ENCODE data around the gene BTBD16. TPM values are rescaled to one million over a fixed set of nuclear protein-coding genes. Genes with fewer than 3 reads are reported as not detected.

BTBD16 gene
- total RNA-seq, 2 experiments from 2014 or later, result not detected

DNA sequence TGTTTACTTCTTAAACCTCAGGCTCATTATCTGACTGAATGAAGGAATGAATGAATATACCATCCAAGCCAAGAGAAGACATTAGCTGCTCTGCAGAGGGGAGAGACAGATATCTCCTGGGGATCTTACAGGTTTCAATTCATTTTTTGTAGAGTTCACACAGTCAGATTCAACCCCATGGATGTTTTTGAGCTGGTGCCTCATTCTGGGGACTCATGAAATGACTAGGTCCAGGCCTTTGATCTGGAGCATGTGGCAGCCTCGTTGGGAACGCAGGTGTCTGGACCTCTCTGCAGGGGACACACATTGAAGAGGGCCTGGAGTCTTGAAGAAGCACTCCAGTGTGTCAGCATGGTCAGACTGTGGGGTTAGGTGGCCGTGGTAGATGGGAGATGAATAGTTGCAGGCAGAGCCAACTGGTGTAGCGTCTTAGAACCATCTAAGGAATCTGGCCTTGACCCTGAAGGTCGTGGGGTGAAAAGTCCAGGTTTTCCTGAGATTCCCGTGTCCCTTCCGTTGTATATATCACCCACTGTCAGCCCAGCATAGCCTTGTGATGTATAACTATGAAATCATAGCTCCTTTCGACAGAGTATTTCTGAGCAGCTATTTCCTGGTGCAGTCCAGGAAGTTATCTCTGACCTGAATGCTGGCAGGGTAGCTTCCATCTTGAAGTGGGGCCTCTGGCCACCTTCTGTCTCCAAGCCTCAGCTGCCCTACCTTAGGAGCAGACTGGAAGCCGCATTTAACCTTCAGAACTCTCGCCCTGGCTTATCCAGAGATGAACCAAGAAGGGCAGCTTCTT lies 22.3 kb downstream of the BTBD16 start:
- DNase-seq, result no peak
- H3K36me3 Mint-ChIP-seq (ENCODE audit: low read depth), result no peaks in the 10 kb centered on the region
- no peak overlapping the region for H3K4me3 Mint-ChIP-seq
- ChIA-PET POLR2A (no interaction called here), CTCF (interaction anchor here (0.8 to 1.0 kb wide), 2 partner anchors 26 to 272 kb away, joined by 3 to 4 read pairs; no protein-coding TSS in a partner anchor)
- H3K27ac Mint-ChIP-seq, result no peak overlapping the region
- peaks cover 29% of the 10 kb centered on the region for H3K4me1 Mint-ChIP-seq (ENCODE audit: low read depth)
- H3K9me3 Mint-ChIP-seq (ENCODE audit: insufficient read depth), result no peaks in the 10 kb centered on the region
- peaks cover 9% of the 10 kb centered on the region for H3K27me3 Mint-ChIP-seq (ENCODE audit: low read depth)
- no peak for ATAC-seq

DNA sequence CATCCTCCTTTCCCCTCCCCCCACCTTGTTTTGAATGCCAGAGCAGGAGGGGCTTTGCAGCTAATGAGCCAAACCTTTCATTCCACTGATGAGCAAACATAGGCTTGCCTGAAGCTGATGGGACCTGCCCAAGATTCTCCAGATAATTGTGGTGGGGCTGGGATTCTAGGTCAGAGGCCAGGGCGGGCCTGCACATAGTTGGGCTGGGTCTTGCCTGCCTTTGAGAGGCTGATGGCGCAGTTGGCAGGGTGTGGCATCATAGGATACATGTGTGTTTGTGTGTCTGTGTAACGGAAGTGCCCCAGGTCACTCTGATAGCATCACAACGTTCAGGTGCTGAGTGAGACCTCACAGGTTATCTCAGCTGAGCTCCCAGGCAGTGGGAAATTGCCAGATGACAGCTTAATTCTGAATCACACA lies 22.9 kb downstream of the BTBD16 start:
- POLR2A ChIA-PET, result no interaction called here
- no peak for DNase-seq
- Mint-ChIP-seq H3K4me3 (no peak overlapping the region), H3K9me3 (ENCODE audit: insufficient read depth) (no peaks in the 10 kb centered on the region), H3K27me3 (ENCODE audit: low read depth) (peaks cover 11% of the 10 kb centered on the region), H3K27ac (no peak overlapping the region), H3K36me3 (ENCODE audit: low read depth) (no peaks in the 10 kb centered on the region), H3K4me1 (ENCODE audit: low read depth) (peaks cover 31% of the 10 kb centered on the region)
- ATAC-seq, result no peak
- CTCF ChIA-PET, result interaction anchor here (1.0 kb wide), 1 partner anchor 271 kb away, joined by 4 read pairs; no protein-coding TSS in a partner anchor

DNA sequence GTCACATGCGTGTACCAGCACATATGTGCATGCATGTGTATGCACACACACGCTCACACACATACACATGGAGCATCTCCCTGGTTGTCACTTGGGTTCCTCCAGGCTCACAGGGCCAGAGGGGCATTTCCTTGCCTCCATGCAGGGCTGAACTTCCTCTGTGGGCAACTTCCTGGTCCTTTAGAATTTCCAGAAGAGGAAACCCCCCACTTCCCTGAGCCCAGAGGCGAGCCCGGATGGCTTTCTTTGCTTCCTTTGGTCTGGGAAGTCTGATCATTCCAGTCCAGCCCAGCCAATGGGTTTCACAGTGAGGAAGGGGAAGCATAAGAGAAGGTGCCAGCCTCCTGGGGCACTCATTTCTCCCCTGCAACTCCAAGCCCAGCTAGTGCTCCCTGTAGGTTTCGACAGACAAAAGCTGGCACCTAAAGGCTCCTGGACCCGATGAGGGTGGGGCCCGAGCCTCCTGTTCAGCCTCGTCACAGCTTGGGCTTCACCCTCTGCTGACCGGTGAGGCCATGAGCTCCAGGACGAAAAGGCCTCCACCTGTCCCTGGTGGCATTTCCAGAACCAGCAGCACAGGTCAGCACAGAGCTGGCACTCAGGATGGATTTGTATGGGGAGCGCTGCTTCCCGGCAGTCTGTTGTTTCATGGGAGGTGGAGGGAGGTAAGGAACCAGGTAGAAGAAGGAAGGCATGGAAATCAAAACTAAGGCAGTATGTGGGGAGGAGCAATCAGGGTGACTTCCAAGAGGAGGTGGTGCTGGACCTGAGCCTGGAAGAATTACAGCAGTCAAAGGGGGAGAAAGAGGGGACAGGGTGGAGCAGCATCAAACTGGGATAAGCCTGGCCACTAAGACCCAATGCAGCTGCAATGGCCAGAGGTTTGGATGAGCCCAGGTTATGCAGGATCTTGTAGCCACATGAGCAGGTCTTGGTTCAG lies 23.7 kb downstream of the BTBD16 start:
- no peaks in the 10 kb centered on the region for H3K9me3 Mint-ChIP-seq (ENCODE audit: insufficient read depth)
- H3K4me1 Mint-ChIP-seq (ENCODE audit: low read depth), result peaks cover 32% of the 10 kb centered on the region
- DNase-seq, result no peak
- no peak overlapping the region for H3K27ac Mint-ChIP-seq
- no peak for ATAC-seq
- H3K27me3 Mint-ChIP-seq (ENCODE audit: low read depth), result peaks cover 16% of the 10 kb centered on the region
- H3K36me3 Mint-ChIP-seq (ENCODE audit: low read depth), result no peaks in the 10 kb centered on the region
- no peak overlapping the region for H3K4me3 Mint-ChIP-seq
- ChIA-PET POLR2A (no interaction called here), CTCF (interaction anchor here (1.0 kb wide), 1 partner anchor 148 kb away, joined by 3 read pairs; no protein-coding TSS in a partner anchor)

DNA sequence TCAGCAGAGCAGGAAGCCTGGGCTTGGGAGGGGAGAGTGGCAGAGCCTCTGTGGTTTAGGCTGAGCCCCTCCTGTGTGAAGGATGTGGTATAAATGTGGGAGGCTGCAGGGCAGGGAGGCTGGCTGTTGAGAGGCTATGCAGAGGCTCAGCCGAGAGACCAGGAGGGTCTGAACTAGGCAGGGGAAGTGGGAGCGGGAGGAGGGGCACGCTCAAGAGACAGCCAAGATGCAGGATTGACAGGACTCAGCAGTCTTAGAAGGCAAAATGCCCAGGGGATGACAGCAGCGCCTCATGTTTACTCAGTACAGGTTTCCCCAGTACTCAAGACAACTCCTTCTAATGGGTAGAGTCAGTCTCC lies 24.3 kb downstream of the BTBD16 start:
- H3K4me3 Mint-ChIP-seq, result no peak overlapping the region
- peak; percentile 24 for ATAC-seq

DNA sequence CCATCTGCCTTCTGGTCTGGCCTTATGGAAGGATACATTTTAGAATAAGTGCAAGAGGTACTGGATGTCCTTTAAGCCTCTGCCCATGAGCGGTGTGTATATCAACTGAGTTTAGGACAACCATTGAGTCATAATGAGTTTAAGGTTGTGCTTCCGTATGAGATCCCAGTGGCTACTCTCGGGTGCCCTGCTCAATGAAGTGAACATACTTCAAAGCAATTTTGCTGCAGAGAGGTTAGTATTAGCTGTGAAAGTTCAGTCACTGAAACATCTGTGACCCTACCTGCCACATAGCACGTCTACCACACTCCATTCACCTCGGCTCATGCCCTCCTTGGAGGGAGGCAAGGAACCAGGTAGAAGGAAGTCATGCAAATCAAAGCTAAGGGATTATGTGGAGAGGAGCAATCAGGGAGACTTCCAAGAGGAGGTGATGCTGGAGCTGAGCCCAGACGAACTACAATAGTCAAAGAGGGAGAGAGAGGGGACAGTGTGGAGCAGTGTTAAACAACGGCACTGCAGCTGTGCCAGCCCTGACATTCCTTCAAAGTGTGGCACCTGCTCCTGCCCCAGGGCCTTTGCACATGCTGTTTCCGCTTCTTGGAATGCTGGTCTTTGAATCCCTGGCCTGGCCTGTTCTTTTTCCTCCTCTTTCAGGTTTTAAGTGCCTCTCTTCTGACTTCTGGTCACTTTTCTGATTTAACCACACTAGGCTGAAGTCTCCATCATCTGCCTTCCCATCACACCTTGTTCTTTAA lies 25.4 kb downstream of the BTBD16 start:
- H3K4me3 Mint-ChIP-seq, result no peak overlapping the region
- ATAC-seq, result no peak
- ChIA-PET CTCF (interaction anchor here (1.2 to 4.7 kb wide), 3 partner anchors 47 to 138 kb away, joined by 3 to 77 read pairs (median 4); no protein-coding TSS in a partner anchor), POLR2A (no interaction called here)
- H3K4me1 Mint-ChIP-seq (ENCODE audit: low read depth), result peaks cover 30% of the 10 kb centered on the region
- no peaks in the 10 kb centered on the region for H3K36me3 Mint-ChIP-seq (ENCODE audit: low read depth)
- H3K27me3 Mint-ChIP-seq (ENCODE audit: low read depth), result peaks cover 19% of the 10 kb centered on the region
- no peak overlapping the region for H3K27ac Mint-ChIP-seq
- H3K9me3 Mint-ChIP-seq (ENCODE audit: insufficient read depth), result no peaks in the 10 kb centered on the region
- peak; percentile 15 for DNase-seq

More for the DNA sequence above, 24.3 kb downstream of the BTBD16 start:
- no peaks in the 10 kb centered on the region for H3K9me3 Mint-ChIP-seq (ENCODE audit: insufficient read depth)
- ChIA-PET POLR2A (no interaction called here), CTCF (interaction anchor here (1.0 to 4.7 kb wide), 3 partner anchors 48 to 147 kb away, joined by 3 to 77 read pairs (median 4); no protein-coding TSS in a partner anchor)
- no peaks in the 10 kb centered on the region for H3K36me3 Mint-ChIP-seq (ENCODE audit: low read depth)
- peak; percentile 47 for DNase-seq
- H3K27ac Mint-ChIP-seq, result no peak overlapping the region
- H3K27me3 Mint-ChIP-seq (ENCODE audit: low read depth), result peaks cover 16% of the 10 kb centered on the region
- H3K4me1 Mint-ChIP-seq (ENCODE audit: low read depth), result peaks cover 30% of the 10 kb centered on the region

DNA sequence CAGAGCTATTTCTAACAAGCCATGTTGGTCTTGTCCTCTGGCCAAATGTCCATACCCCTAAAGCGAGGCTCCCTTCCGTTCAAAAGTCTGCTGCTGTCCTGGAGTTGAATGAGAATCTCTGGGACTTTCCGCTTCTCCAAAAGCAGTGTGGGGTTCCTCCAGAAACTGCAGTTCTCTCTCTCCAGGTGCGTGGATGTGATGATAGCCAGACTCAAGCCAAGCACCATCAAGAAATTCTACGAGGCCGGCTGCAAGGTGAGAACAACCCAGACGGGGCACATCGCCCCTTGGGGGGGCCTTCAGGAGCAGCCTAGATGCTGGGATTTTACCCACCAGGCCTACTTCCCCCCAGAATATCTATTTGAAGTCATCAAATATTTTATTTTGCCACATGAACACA lies 26.5 kb downstream of the BTBD16 start:
- DNase-seq (peak; percentile 15), ATAC-seq (no peak)
- Mint-ChIP-seq H3K4me1 (ENCODE audit: low read depth) (peaks cover 30% of the 10 kb centered on the region), H3K4me3 (no peak overlapping the region), H3K27me3 (ENCODE audit: low read depth) (peaks cover 21% of the 10 kb centered on the region), H3K27ac (no peak overlapping the region), H3K36me3 (ENCODE audit: low read depth) (no peaks in the 10 kb centered on the region), H3K9me3 (ENCODE audit: insufficient read depth) (no peaks in the 10 kb centered on the region)
- POLR2A ChIA-PET, result no interaction called here
- CTCF ChIA-PET, result interaction anchor here (0.5 to 4.7 kb wide), 5 partner anchors 106 to 267 kb away, joined by 3 to 77 read pairs (median 16); no protein-coding TSS in a partner anchor

DNA sequence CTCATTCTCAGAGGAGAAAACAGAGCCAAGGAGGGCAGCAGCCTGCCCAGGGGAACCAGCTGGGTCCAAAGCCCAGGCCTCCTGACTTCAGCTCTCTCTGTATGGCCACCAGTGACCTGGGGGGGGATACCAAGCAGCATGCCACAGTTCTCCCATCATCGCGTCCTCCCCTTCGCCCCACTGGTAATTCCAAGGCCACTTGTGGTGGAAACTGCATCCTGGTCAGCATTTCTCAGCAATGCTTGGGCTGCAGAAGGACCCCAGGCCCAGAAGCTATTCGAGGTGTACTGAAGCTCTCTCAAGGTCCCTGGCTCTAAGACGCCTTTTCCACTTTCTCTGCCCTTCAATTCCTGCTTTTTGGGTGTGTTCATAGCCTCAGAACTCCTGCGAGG lies 27.1 kb downstream of the BTBD16 start:
- ATAC-seq (no peak), DNase-seq (peak; percentile 7)
- ChIA-PET CTCF (interaction anchor here (0.5 to 4.7 kb wide), 18 partner anchors 9 to 267 kb away, joined by 3 to 77 read pairs (median 3); no protein-coding TSS in a partner anchor), POLR2A (no interaction called here)
- H3K27me3 Mint-ChIP-seq (ENCODE audit: low read depth), result peaks cover 21% of the 10 kb centered on the region
- peaks cover 30% of the 10 kb centered on the region for H3K4me1 Mint-ChIP-seq (ENCODE audit: low read depth)
- H3K9me3 Mint-ChIP-seq (ENCODE audit: insufficient read depth), result no peaks in the 10 kb centered on the region
- no peaks in the 10 kb centered on the region for H3K36me3 Mint-ChIP-seq (ENCODE audit: low read depth)
- no peak overlapping the region for H3K27ac Mint-ChIP-seq
- H3K4me3 Mint-ChIP-seq, result no peak overlapping the region

DNA sequence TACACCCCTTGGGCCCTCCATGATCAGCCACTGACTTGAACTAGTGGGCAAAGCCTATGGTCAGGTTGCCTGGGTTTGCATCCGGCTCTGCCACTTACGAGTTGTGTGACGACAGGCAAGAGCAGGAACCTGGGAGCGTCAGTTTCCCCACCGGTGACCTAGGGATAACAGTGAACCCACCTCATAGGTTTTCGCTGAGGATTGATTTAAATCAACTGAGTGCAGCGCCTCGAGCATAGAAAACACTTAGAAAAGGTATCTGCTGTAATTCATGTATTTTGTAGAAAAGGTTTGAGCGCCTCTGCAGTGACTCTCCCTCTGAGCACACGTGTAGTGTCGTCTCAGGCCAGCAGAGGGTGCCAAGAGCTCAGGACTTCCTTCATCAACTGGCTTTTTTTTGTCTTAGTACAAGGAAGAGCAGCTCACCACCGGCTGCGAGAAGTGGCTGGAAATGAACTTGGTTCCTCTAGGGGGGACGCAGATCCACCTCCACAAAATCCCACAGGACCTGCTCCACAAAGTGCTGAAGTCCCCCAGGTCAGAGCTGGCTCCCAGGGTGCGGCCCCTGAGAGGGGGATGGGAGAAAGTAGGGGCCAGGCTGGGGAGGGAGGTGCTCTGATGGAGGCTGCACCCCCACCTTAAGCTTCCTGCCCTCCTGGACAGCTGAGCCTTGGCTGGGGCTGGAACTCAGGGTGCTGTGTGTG lies 27.7 kb downstream of the BTBD16 start:
- ATAC-seq (peak; percentile 84), DNase-seq (peak; percentile 74)
- Mint-ChIP-seq H3K4me1 (ENCODE audit: low read depth) (peaks cover 24% of the 10 kb centered on the region), H3K27ac (no peak overlapping the region), H3K4me3 (peak overlapping the region; percentile 15), H3K36me3 (ENCODE audit: low read depth) (no peaks in the 10 kb centered on the region), H3K9me3 (ENCODE audit: insufficient read depth) (no peaks in the 10 kb centered on the region), H3K27me3 (ENCODE audit: low read depth) (peaks cover 22% of the 10 kb centered on the region)
- ChIA-PET CTCF (interaction anchor here (0.6 to 4.7 kb wide), 30 partner anchors 9 to 266 kb away, joined by 3 to 77 read pairs (median 3); partner anchors contain the start of gene PLEKHA1), POLR2A (no interaction called here)

DNA sequence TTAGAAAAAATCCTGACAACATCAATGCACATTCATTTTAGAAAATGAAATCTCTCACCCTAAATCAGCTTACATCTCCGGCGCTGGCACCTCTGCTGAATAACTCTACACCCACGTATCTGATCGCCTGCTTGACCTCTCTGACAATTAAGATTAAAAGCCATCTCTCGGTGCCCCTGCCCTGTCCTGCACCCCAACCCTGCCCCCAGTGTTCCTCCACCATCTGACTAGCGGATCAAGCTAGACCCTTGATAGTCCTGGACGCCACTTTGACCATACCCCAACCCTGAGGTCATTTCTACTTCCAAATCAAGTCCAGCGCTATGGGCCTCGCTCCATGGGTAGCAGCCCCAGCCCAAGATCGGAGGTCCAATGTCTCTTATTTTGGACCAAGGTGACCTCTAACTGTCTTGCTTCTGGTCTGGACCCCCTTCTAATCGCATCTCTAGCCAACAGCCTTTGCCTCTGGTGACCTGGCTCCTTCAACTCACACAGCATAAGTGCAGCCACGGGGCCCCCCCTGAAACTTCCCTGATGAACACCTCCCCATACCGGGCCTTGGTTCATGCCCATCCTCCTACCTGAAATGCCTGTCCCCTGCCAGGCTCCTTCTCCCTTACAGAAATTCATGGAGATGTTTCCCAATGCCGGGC lies 28.5 kb downstream of the BTBD16 start:
- ATAC-seq, result no peak
- H3K9me3 Mint-ChIP-seq (ENCODE audit: insufficient read depth), result no peaks in the 10 kb centered on the region
- POLR2A ChIA-PET, result no interaction called here
- peaks cover 18% of the 10 kb centered on the region for H3K4me1 Mint-ChIP-seq (ENCODE audit: low read depth)
- peaks cover 22% of the 10 kb centered on the region for H3K27me3 Mint-ChIP-seq (ENCODE audit: low read depth)
- DNase-seq, result peak; percentile 17
- H3K4me3 Mint-ChIP-seq, result no peak overlapping the region
- no peak overlapping the region for H3K27ac Mint-ChIP-seq
- no peaks in the 10 kb centered on the region for H3K36me3 Mint-ChIP-seq (ENCODE audit: low read depth)
- CTCF ChIA-PET, result interaction anchor here (0.6 to 4.7 kb wide), 30 partner anchors 8 to 265 kb away, joined by 3 to 77 read pairs (median 3); partner anchors contain the start of gene PLEKHA1

DNA sequence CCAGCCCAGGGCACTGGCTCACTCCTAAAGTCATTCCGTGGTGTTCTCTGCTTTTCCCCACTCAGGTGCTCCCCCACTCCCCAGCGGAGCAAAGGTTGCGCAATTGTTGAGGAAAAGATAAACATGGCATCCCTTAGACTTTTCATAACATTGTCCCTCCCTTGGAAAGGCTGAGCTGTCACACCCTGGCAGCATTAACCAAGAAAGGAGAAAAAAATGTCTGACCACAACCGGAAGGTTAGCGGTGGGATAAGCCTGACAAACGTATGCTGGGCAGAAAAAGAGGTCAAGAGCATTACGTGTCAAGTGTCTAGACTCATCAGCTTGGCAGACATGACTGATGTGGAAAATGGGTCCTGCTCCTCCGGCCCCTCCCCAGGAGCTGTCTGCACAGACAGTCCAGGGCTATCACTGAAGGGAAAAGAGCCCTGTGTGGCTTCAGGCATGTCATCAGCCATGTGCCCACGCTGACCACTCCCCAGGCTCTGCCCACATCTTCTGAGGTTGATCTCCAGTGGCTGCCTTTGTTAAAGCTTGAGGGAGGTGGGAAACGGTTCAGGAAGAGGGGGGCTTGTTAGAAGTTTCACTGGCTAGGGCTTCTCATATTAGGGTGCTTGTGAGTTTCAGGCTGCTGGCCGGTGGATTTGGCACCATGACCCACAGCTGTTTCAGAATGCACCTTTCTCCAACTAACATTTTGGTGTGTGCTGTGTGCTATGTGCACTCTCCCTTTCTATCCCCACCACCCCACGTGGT lies 30.1 kb downstream of the BTBD16 start:
- DNase-seq, result no peak
- Mint-ChIP-seq H3K9me3 (ENCODE audit: insufficient read depth) (no peaks in the 10 kb centered on the region), H3K4me3 (no peak overlapping the region), H3K27ac (no peak overlapping the region), H3K36me3 (ENCODE audit: low read depth) (no peaks in the 10 kb centered on the region), H3K4me1 (ENCODE audit: low read depth) (peaks cover 4% of the 10 kb centered on the region), H3K27me3 (ENCODE audit: low read depth) (peaks cover 21% of the 10 kb centered on the region)
- ChIA-PET CTCF (interaction anchor here (0.8 to 1.5 kb wide), 4 partner anchors 22 to 264 kb away, joined by 3 to 9 read pairs (median 4); no protein-coding TSS in a partner anchor), POLR2A (no interaction called here)
- ATAC-seq, result no peak

Data from activated CD8-positive, alpha-beta T cell treated with anti-CD3 and anti-CD28 coated beads, Interleukin-2, amount 10 ng/mL, durations not matched to agents 7 days and 5 days (primary cell).